NOMO-1 treated with dmso at 0.1 percent for 144 hours (cell line): Measurements from ENCODE around the gene CNOT6.

Source experiments
- DNase-seq: peaks from one replicate; lab custom pipeline; 2025; ENCODE audit not compliant: unreplicated experiment; lab: John Stamatoyannopoulos, UW

Gene CNOT6

GRCh38 chr5:180558232-180558631 lies 64.1 kb downstream of the CNOT6 start:
- DNase-seq, result no peak

GRCh38 chr5:180563994-180564393 lies 69.8 kb downstream of the CNOT6 start:
- DNase-seq, result no peak

- DNase-seq, result no peak
Observed at GRCh38 chr5:180568914-180569313, 74.7 kb downstream of the CNOT6 start.

GRCh38 chr5:180575571-180575970 lies 81.4 kb downstream of the CNOT6 start:
- DNase-seq, result no peak

- DNase-seq, result no peak
Observed at GRCh38 chr5:180580681-180581080, 86.5 kb downstream of the CNOT6 start.

- DNase-seq, result no peak
Observed at GRCh38 chr5:180583738-180584137, 89.6 kb downstream of the CNOT6 start.

GRCh38 chr5:180586204-180586603 lies 92.0 kb downstream of the CNOT6 start:
- DNase-seq, result no peak

GRCh38 chr5:180586870-180587269 lies 92.7 kb downstream of the CNOT6 start:
- DNase-seq, result no peak

GRCh38 chr5:180589771-180590542 lies 95.8 kb downstream of the CNOT6 start:
- no peak for DNase-seq

- no peak for DNase-seq
Observed at GRCh38 chr5:180590543-180591310, 96.5 kb downstream of the CNOT6 start.

- peak; percentile 38 for DNase-seq
Observed at GRCh38 chr5:180591311-180591887, 97.2 kb downstream of the CNOT6 start, which contains the start of gene SCGB3A1. Gene SCGB3A1 (minus strand): TSS chr5:180591499. CDS start chr5:180591462, 37 bp downstream.

- DNase-seq, result no peak
Observed at GRCh38 chr5:180592176-180592575, 98.0 kb downstream of the CNOT6 start.

- no peak for DNase-seq
Observed at GRCh38 chr5:180593446-180594206, 99.4 kb downstream of the CNOT6 start.

GRCh38 chr5:180594311-180595045 lies 100.3 kb downstream of the CNOT6 start:
- no peak for DNase-seq

- DNase-seq, result no peak
Observed at GRCh38 chr5:180595046-180595379, 100.8 kb downstream of the CNOT6 start.

GRCh38 chr5:180595381-180596114 lies 101.4 kb downstream of the CNOT6 start:
- DNase-seq, result no peak

- DNase-seq, result no peak
Observed at GRCh38 chr5:180596115-180596667, 102.0 kb downstream of the CNOT6 start.

- DNase-seq, result no peak
Observed at GRCh38 chr5:180596668-180597231, 102.6 kb downstream of the CNOT6 start.

- no peak for DNase-seq
Observed at GRCh38 chr5:180598316-180598701, 104.1 kb downstream of the CNOT6 start.
